WTC11 (cell line): ENCODE data around the gene QSOX2. TPM values are rescaled to one million over a fixed set of nuclear protein-coding genes. Genes with fewer than 3 reads are reported as not detected.

Source experiments
- ATAC-seq: fragments of 200-7000 bp; cut with Tn5 transposase; 2 replicates; pipeline ENCODE4 v1.10.0; 2021; ENCODE audit warnings: mild to moderate bottlenecking, moderate library complexity
- CTCF ChIA-PET: fragments of 300-600 bp; sonication (Branson Sonifier 250); formaldehyde crosslinking; loops from one replicate; lab custom pipeline; 2021; ENCODE audit warnings: antibody characterized with exemption; lab: Charles Lee
- POLR2A ChIA-PET: fragments of 350-600 bp; sonication (Branson Sonifier 250); formaldehyde crosslinking; loops from one replicate; lab custom pipeline; 2021; ENCODE audit warnings: antibody characterized with exemption; lab: Charles Lee
- DNase-seq: peaks from one replicate; pipeline ENCODE4 v3.0.0; 2021; ENCODE audit warnings: low spot score
- H3K27ac Mint-ChIP-seq: 2 replicates; pipeline ENCODE4 v1.8.0; 2021; ENCODE audit warnings: mixed read lengths
- H3K27me3 Mint-ChIP-seq: 2 replicates; pipeline ENCODE4 v1.8.0; 2021; ENCODE audit warnings: low read depth, mild to moderate bottlenecking, moderate library complexity, mixed read lengths
- H3K36me3 Mint-ChIP-seq: 2 replicates; pipeline ENCODE4 v1.8.0; 2021; ENCODE audit warnings: mixed read lengths
- H3K4me1 Mint-ChIP-seq: 2 replicates; pipeline ENCODE4 v1.8.0; 2022; ENCODE audit warnings: mixed read lengths
- H3K4me3 Mint-ChIP-seq: 2 replicates; pipeline ENCODE4 v1.8.0; 2021; ENCODE audit warnings: mild to moderate bottlenecking, moderate library complexity, mixed read lengths
- H3K9me3 Mint-ChIP-seq: 2 replicates; pipeline ENCODE4 v1.8.0; 2021; ENCODE audit warnings: mixed read lengths
- IRF2 ChIP-seq: sonication (generic); formaldehyde crosslinking; IDR thresholded peaks from 2 replicates; pipeline ENCODE4 v1.8.0; 2022; ENCODE audit warnings: low read depth, missing genetic modification reagents, borderline replicate concordance
- NFYB ChIP-seq: sonication (generic); formaldehyde crosslinking; conservative IDR thresholded peaks from 2 replicates; pipeline ENCODE4 v1.8.0; 2022; ENCODE audit warnings: low read depth, missing genetic modification reagents
- NR2C2 ChIP-seq: sonication (generic); formaldehyde crosslinking; IDR thresholded peaks from 2 replicates; pipeline ENCODE4 v1.8.0; 2022; ENCODE audit warnings: mild to moderate bottlenecking, missing genetic modification reagents
- SP1 ChIP-seq: sonication (generic); formaldehyde crosslinking; conservative IDR thresholded peaks from 2 replicates; pipeline ENCODE4 v1.8.1; 2022; ENCODE audit warnings: missing genetic modification reagents
- TP53 ChIP-seq: sonication (generic); formaldehyde crosslinking; IDR thresholded peaks from 2 replicates; pipeline ENCODE4 v1.8.1; 2023; ENCODE audit warnings: mild to moderate bottlenecking, missing genetic modification reagents
- total RNA-seq: library from RNA; stranded (reverse); gene quantifications from 3 replicates; pipeline ENCODE4 v1.2.3, GENCODE V29; 2021
- TF ChIP-seq, protein P1 (sequence below): sonication (generic); formaldehyde crosslinking; IDR thresholded peaks from 2 replicates; pipeline ENCODE4 v1.8.1; 2023; ENCODE audit warnings: mild to moderate bottlenecking, missing genetic modification reagents, borderline replicate concordance
- TF ChIP-seq, protein P2 (sequence below): sonication (generic); formaldehyde crosslinking; IDR thresholded peaks from 2 replicates; pipeline ENCODE4 v1.8.1; 2022; ENCODE audit warnings: low read depth, missing genetic modification reagents, borderline replicate concordance
- TF ChIP-seq, protein P3 (sequence below): sonication (generic); formaldehyde crosslinking; IDR thresholded peaks from 2 replicates; pipeline ENCODE4 v1.8.0; 2023; ENCODE audit warnings: missing genetic modification reagents, mild to moderate bottlenecking, borderline replicate concordance
- TF ChIP-seq, protein P4 (sequence below): fragments of 200-600 bp; IDR thresholded peaks from 2 replicates; pipeline ENCODE4 v1.8.0; 2022; ENCODE audit warnings: antibody characterized with exemption
- TF ChIP-seq, protein P5 (sequence below): fragments of 250-450 bp; sonication (Bioruptor Pico); IDR thresholded peaks from 2 replicates; pipeline ENCODE4 v1.9.0; 2021; ENCODE audit warnings: mild to moderate bottlenecking
- TF ChIP-seq, protein P6 (sequence below): sonication (generic); formaldehyde crosslinking; conservative IDR thresholded peaks from 2 replicates; pipeline ENCODE4 v1.8.1; 2023; ENCODE audit warnings: mild to moderate bottlenecking, low read depth, missing genetic modification reagents, moderate library complexity
- TF ChIP-seq, protein P7 (sequence below): sonication (generic); formaldehyde crosslinking; IDR thresholded peaks from 2 replicates; pipeline ENCODE4 v1.8.0; 2022; ENCODE audit warnings: mild to moderate bottlenecking, missing genetic modification reagents
- TF ChIP-seq, protein P8 (sequence below): sonication (generic); formaldehyde crosslinking; IDR thresholded peaks from 2 replicates; pipeline ENCODE4 v1.8.0; 2022; ENCODE audit warnings: mild to moderate bottlenecking, missing genetic modification reagents

QSOX2 gene
- total RNA-seq, 1 experiment from 2014 or later, result 33.2 TPM

DNA sequence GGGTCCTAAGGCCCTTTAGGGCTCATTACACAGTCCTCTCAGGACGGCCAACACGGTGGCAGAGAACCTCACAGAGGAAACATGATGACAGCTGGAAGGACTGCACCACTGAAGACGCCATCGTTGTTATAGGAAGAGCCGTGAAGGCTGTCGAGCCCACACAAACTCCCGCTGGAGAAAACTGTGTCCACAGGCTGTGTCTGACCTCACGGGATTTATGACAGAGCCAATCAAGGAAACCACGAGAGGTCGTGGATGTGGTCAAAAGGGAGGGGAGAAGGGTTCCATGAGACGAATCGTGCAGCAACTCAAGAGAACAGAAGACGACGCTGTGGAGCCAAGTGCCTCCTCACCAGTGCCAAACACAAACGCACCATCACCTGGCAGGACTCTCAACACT is 12.2 kb downstream of the QSOX2 start:
- ChIA-PET POLR2A (no interaction called here), CTCF (no interaction called here)
- Mint-ChIP-seq H3K36me3 (peaks cover 10% of the 10 kb centered on the region), H3K4me1 (peaks cover 4% of the 10 kb centered on the region; the same call in 1 of the 2 replicates), H3K9me3 (no peaks in the 10 kb centered on the region), H3K4me3 (no peak overlapping the region)
- ATAC-seq, result no peak
- TF ChIP-seq, protein P1, sequence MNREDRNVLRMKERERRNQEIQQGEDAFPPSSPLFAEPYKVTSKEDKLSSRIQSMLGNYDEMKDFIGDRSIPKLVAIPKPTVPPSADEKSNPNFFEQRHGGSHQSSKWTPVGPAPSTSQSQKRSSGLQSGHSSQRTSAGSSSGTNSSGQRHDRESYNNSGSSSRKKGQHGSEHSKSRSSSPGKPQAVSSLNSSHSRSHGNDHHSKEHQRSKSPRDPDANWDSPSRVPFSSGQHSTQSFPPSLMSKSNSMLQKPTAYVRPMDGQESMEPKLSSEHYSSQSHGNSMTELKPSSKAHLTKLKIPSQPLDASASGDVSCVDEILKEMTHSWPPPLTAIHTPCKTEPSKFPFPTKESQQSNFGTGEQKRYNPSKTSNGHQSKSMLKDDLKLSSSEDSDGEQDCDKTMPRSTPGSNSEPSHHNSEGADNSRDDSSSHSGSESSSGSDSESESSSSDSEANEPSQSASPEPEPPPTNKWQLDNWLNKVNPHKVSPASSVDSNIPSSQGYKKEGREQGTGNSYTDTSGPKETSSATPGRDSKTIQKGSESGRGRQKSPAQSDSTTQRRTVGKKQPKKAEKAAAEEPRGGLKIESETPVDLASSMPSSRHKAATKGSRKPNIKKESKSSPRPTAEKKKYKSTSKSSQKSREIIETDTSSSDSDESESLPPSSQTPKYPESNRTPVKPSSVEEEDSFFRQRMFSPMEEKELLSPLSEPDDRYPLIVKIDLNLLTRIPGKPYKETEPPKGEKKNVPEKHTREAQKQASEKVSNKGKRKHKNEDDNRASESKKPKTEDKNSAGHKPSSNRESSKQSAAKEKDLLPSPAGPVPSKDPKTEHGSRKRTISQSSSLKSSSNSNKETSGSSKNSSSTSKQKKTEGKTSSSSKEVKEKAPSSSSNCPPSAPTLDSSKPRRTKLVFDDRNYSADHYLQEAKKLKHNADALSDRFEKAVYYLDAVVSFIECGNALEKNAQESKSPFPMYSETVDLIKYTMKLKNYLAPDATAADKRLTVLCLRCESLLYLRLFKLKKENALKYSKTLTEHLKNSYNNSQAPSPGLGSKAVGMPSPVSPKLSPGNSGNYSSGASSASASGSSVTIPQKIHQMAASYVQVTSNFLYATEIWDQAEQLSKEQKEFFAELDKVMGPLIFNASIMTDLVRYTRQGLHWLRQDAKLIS, result no peak
- TF ChIP-seq, protein P2, sequence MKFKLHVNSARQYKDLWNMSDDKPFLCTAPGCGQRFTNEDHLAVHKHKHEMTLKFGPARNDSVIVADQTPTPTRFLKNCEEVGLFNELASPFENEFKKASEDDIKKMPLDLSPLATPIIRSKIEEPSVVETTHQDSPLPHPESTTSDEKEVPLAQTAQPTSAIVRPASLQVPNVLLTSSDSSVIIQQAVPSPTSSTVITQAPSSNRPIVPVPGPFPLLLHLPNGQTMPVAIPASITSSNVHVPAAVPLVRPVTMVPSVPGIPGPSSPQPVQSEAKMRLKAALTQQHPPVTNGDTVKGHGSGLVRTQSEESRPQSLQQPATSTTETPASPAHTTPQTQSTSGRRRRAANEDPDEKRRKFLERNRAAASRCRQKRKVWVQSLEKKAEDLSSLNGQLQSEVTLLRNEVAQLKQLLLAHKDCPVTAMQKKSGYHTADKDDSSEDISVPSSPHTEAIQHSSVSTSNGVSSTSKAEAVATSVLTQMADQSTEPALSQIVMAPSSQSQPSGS (CRISPR knock-in tag), result no peak
- TF ChIP-seq, protein P3, sequence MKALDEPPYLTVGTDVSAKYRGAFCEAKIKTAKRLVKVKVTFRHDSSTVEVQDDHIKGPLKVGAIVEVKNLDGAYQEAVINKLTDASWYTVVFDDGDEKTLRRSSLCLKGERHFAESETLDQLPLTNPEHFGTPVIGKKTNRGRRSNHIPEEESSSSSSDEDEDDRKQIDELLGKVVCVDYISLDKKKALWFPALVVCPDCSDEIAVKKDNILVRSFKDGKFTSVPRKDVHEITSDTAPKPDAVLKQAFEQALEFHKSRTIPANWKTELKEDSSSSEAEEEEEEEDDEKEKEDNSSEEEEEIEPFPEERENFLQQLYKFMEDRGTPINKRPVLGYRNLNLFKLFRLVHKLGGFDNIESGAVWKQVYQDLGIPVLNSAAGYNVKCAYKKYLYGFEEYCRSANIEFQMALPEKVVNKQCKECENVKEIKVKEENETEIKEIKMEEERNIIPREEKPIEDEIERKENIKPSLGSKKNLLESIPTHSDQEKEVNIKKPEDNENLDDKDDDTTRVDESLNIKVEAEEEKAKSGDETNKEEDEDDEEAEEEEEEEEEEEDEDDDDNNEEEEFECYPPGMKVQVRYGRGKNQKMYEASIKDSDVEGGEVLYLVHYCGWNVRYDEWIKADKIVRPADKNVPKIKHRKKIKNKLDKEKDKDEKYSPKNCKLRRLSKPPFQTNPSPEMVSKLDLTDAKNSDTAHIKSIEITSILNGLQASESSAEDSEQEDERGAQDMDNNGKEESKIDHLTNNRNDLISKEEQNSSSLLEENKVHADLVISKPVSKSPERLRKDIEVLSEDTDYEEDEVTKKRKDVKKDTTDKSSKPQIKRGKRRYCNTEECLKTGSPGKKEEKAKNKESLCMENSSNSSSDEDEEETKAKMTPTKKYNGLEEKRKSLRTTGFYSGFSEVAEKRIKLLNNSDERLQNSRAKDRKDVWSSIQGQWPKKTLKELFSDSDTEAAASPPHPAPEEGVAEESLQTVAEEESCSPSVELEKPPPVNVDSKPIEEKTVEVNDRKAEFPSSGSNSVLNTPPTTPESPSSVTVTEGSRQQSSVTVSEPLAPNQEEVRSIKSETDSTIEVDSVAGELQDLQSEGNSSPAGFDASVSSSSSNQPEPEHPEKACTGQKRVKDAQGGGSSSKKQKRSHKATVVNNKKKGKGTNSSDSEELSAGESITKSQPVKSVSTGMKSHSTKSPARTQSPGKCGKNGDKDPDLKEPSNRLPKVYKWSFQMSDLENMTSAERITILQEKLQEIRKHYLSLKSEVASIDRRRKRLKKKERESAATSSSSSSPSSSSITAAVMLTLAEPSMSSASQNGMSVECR (CRISPR knock-in tag), result no peak
- TF ChIP-seq, protein P4, sequence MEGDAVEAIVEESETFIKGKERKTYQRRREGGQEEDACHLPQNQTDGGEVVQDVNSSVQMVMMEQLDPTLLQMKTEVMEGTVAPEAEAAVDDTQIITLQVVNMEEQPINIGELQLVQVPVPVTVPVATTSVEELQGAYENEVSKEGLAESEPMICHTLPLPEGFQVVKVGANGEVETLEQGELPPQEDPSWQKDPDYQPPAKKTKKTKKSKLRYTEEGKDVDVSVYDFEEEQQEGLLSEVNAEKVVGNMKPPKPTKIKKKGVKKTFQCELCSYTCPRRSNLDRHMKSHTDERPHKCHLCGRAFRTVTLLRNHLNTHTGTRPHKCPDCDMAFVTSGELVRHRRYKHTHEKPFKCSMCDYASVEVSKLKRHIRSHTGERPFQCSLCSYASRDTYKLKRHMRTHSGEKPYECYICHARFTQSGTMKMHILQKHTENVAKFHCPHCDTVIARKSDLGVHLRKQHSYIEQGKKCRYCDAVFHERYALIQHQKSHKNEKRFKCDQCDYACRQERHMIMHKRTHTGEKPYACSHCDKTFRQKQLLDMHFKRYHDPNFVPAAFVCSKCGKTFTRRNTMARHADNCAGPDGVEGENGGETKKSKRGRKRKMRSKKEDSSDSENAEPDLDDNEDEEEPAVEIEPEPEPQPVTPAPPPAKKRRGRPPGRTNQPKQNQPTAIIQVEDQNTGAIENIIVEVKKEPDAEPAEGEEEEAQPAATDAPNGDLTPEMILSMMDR, result no peak
- TF ChIP-seq, all 79 proteins: peak for 0
- Mint-ChIP-seq H3K27ac (peak overlapping the region; percentile 91), H3K27me3 (no peaks in the 10 kb centered on the region)
- DNase-seq, result no peak

DNA sequence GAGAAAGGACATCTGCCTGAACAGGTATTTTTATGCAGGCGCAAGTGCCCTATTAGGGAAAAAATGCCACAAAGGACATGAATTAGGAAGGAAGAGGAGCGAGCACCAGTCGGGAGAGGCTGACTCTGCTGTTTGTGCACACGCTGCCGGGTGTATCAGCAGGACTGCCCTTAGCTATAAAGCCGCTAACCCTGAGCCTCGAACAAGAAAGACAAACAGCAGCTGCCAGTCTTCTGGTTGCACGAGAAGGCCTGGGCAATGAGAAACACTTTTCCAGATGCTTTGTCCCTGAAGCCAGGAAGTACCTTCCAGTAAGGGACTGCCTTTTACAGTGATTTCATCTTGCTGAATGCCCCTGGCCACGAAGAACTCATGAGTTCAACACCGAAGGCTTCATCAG is 12.6 kb downstream of the QSOX2 start:
- H3K36me3 Mint-ChIP-seq, result peaks cover 10% of the 10 kb centered on the region
- ATAC-seq, result no peak
- H3K27ac Mint-ChIP-seq, result peak overlapping the region; percentile 91
- no peak overlapping the region for H3K4me3 Mint-ChIP-seq
- H3K27me3 Mint-ChIP-seq, result no peaks in the 10 kb centered on the region
- CTCF ChIA-PET, result interaction anchor here (0.6 kb wide), 1 partner anchor 617 kb away, joined by 5 read pairs; no protein-coding TSS in a partner anchor
- DNase-seq, result no peak
- H3K4me1 Mint-ChIP-seq, result peaks cover 4% of the 10 kb centered on the region; the same call in 1 of the 2 replicates
- H3K9me3 Mint-ChIP-seq, result no peaks in the 10 kb centered on the region
- POLR2A ChIA-PET, result no interaction called here
- TF ChIP-seq NR2C2 (CRISPR knock-in tag) (no peak), SP1 (CRISPR knock-in tag) (no peak), TP53 (CRISPR knock-in tag) (no peak), NFYB (CRISPR knock-in tag) (no peak), IRF2 (CRISPR knock-in tag) (no peak)
- TF ChIP-seq, protein P5, sequence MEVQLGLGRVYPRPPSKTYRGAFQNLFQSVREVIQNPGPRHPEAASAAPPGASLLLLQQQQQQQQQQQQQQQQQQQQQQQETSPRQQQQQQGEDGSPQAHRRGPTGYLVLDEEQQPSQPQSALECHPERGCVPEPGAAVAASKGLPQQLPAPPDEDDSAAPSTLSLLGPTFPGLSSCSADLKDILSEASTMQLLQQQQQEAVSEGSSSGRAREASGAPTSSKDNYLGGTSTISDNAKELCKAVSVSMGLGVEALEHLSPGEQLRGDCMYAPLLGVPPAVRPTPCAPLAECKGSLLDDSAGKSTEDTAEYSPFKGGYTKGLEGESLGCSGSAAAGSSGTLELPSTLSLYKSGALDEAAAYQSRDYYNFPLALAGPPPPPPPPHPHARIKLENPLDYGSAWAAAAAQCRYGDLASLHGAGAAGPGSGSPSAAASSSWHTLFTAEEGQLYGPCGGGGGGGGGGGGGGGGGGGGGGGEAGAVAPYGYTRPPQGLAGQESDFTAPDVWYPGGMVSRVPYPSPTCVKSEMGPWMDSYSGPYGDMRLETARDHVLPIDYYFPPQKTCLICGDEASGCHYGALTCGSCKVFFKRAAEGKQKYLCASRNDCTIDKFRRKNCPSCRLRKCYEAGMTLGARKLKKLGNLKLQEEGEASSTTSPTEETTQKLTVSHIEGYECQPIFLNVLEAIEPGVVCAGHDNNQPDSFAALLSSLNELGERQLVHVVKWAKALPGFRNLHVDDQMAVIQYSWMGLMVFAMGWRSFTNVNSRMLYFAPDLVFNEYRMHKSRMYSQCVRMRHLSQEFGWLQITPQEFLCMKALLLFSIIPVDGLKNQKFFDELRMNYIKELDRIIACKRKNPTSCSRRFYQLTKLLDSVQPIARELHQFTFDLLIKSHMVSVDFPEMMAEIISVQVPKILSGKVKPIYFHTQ, result no peak
- TF ChIP-seq, protein P6, sequence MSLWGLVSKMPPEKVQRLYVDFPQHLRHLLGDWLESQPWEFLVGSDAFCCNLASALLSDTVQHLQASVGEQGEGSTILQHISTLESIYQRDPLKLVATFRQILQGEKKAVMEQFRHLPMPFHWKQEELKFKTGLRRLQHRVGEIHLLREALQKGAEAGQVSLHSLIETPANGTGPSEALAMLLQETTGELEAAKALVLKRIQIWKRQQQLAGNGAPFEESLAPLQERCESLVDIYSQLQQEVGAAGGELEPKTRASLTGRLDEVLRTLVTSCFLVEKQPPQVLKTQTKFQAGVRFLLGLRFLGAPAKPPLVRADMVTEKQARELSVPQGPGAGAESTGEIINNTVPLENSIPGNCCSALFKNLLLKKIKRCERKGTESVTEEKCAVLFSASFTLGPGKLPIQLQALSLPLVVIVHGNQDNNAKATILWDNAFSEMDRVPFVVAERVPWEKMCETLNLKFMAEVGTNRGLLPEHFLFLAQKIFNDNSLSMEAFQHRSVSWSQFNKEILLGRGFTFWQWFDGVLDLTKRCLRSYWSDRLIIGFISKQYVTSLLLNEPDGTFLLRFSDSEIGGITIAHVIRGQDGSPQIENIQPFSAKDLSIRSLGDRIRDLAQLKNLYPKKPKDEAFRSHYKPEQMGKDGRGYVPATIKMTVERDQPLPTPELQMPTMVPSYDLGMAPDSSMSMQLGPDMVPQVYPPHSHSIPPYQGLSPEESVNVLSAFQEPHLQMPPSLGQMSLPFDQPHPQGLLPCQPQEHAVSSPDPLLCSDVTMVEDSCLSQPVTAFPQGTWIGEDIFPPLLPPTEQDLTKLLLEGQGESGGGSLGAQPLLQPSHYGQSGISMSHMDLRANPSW (CRISPR knock-in tag), result no peak
- TF ChIP-seq, protein P7, sequence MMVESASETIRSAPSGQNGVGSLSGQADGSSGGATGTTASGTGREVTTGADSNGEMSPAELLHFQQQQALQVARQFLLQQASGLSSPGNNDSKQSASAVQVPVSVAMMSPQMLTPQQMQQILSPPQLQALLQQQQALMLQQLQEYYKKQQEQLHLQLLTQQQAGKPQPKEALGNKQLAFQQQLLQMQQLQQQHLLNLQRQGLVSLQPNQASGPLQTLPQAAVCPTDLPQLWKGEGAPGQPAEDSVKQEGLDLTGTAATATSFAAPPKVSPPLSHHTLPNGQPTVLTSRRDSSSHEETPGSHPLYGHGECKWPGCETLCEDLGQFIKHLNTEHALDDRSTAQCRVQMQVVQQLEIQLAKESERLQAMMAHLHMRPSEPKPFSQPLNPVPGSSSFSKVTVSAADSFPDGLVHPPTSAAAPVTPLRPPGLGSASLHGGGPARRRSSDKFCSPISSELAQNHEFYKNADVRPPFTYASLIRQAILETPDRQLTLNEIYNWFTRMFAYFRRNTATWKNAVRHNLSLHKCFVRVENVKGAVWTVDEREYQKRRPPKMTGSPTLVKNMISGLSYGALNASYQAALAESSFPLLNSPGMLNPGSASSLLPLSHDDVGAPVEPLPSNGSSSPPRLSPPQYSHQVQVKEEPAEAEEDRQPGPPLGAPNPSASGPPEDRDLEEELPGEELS (CRISPR knock-in tag), result no peak
- TF ChIP-seq, protein P8, sequence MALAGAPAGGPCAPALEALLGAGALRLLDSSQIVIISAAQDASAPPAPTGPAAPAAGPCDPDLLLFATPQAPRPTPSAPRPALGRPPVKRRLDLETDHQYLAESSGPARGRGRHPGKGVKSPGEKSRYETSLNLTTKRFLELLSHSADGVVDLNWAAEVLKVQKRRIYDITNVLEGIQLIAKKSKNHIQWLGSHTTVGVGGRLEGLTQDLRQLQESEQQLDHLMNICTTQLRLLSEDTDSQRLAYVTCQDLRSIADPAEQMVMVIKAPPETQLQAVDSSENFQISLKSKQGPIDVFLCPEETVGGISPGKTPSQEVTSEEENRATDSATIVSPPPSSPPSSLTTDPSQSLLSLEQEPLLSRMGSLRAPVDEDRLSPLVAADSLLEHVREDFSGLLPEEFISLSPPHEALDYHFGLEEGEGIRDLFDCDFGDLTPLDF (CRISPR knock-in tag), result no peak
